OCI-LY7 (cell line): ENCODE measurements around the gene LGI4.

Experiments
- EZH2phosphoT487 ChIP-seq: fragments of 200-600 bp; sonication (generic); IDR thresholded peaks from 2 replicates; pipeline ENCODE4 v1.6.1; 2018; ENCODE audit warnings: low read depth, borderline replicate concordance, mild to moderate bottlenecking, mixed run types, antibody characterized with exemption, low read length, moderate library complexity, mixed read lengths
- TF ChIP-seq, protein P1 (sequence below): fragments of 200-600 bp; sonication (generic); conservative IDR thresholded peaks from 2 replicates; pipeline ENCODE4 v1.5.1; 2014; ENCODE audit warnings: mild to moderate bottlenecking, antibody characterized with exemption, low read length, moderate library complexity, mixed read lengths

DNA sequence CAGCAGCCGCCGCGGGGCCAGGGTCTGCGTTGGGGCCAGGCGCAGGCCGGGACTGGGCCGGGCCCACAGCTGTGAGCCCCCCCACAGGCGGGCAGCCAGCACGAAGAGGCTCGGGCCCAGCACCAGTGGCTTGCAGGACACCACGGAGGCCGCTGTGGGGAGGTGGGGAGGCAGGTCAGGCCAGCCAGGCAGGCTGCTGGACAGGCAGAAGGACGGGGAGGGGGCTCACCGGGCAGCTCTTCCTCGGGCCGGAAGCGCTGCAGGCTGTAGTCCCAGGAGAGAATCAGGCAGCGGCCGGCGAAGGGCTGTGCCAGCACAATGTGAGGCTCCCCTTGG lies 8.3 kb downstream of the LGI4 start:
- TF ChIP-seq, protein P1, sequence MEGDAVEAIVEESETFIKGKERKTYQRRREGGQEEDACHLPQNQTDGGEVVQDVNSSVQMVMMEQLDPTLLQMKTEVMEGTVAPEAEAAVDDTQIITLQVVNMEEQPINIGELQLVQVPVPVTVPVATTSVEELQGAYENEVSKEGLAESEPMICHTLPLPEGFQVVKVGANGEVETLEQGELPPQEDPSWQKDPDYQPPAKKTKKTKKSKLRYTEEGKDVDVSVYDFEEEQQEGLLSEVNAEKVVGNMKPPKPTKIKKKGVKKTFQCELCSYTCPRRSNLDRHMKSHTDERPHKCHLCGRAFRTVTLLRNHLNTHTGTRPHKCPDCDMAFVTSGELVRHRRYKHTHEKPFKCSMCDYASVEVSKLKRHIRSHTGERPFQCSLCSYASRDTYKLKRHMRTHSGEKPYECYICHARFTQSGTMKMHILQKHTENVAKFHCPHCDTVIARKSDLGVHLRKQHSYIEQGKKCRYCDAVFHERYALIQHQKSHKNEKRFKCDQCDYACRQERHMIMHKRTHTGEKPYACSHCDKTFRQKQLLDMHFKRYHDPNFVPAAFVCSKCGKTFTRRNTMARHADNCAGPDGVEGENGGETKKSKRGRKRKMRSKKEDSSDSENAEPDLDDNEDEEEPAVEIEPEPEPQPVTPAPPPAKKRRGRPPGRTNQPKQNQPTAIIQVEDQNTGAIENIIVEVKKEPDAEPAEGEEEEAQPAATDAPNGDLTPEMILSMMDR, result no peak
- TF ChIP-seq EZH2phosphoT487, result no peak
